HG02763 (cell line): ENCODE results near the gene SNCAIP.

ENCODE experiments used
- ATAC-seq: cut with Tn5 transposase; IDR thresholded peaks from one replicate; pipeline ENCODE4 v1.9.1; 2021; ENCODE audit warnings: mild to moderate bottlenecking, moderate library complexity; ENCODE audit not compliant: unreplicated experiment

SNCAIP gene

GRCh38 chr5:122492675-122493074, 180.6 kb downstream of the SNCAIP start:
- no peak for ATAC-seq

- no peak for ATAC-seq
These were observed 181.3 kb downstream of the SNCAIP start for GRCh38 chr5:122493091-122494021.

GRCh38 chr5:122494109-122494508, 182.1 kb downstream of the SNCAIP start:
- no peak for ATAC-seq

- ATAC-seq, result no peak
These were observed 186.1 kb downstream of the SNCAIP start for GRCh38 chr5:122498163-122498562.

- no peak for ATAC-seq
These were observed 187.5 kb downstream of the SNCAIP start for GRCh38 chr5:122499585-122499984.

GRCh38 chr5:122500245-122501088, 188.4 kb downstream of the SNCAIP start:
- no peak for ATAC-seq

GRCh38 chr5:122501089-122501435, 189.0 kb downstream of the SNCAIP start:
- no peak for ATAC-seq

- ATAC-seq, result no peak
These were observed 195.0 kb downstream of the SNCAIP start for GRCh38 chr5:122507045-122507444.

GRCh38 chr5:122507581-122507980, 195.5 kb downstream of the SNCAIP start:
- ATAC-seq, result no peak

- ATAC-seq, result no peak
These were observed 196.6 kb downstream of the SNCAIP start for GRCh38 chr5:122508623-122509022.
